Measurements from ENCODE around the gene HTR1E.
"Not testable (repeated sequence)": the region's sequence is repeated elsewhere in the genome, so short reads cannot be mapped to it uniquely, and the experiment has no call there.

The HTR1E gene

GRCh38 chr6:86978251-86978650, 40.9 kb downstream of the HTR1E start:
- no peak for DNase-seq

GRCh38 chr6:87001494-87001893, 64.2 kb downstream of the HTR1E start:
- DNase-seq = no peak

GRCh38 chr6:87002391-87002790, 65.1 kb downstream of the HTR1E start:
- DNase-seq = not testable (repeated sequence)

GRCh38 chr6:87006541-87006940, 69.2 kb downstream of the HTR1E start:
- DNase-seq = not testable (repeated sequence)

- DNase-seq = not testable (repeated sequence)
Observed at GRCh38 chr6:87009581-87009980, 72.3 kb downstream of the HTR1E start.

GRCh38 chr6:87012035-87012434, 74.7 kb downstream of the HTR1E start:
- no peak for DNase-seq

- no peak for DNase-seq
Observed at GRCh38 chr6:87012743-87013142, 75.4 kb downstream of the HTR1E start.

- no peak for DNase-seq
Observed at GRCh38 chr6:87016772-87017171, 79.4 kb downstream of the HTR1E start.

GRCh38 chr6:87027021-87027420, 89.7 kb downstream of the HTR1E start:
- no peak for DNase-seq

GRCh38 chr6:87029711-87030314, 92.5 kb downstream of the HTR1E start:
- peak; percentile 75 for DNase-seq

GRCh38 chr6:87040729-87041128, 103.4 kb downstream of the HTR1E start:
- no peak for DNase-seq

GRCh38 chr6:87045521-87046075, 108.3 kb downstream of the HTR1E start:
- no peak for DNase-seq

- DNase-seq = no peak
Observed at GRCh38 chr6:87049779-87050178, 112.5 kb downstream of the HTR1E start.

GRCh38 chr6:87053312-87053711, 116.0 kb downstream of the HTR1E start:
- no peak for DNase-seq

GRCh38 chr6:87054143-87054833, 117.0 kb downstream of the HTR1E start:
- no peak for DNase-seq

- no peak for DNase-seq
Observed at GRCh38 chr6:87059943-87060342, 122.6 kb downstream of the HTR1E start.

GRCh38 chr6:87065117-87065516, 127.8 kb downstream of the HTR1E start:
- DNase-seq = no peak
